HCT116 (cell line): ENCODE measurements around the gene EPHA6. TPM values are rescaled to one million over a fixed set of nuclear protein-coding genes. Genes with fewer than 3 reads are reported as not detected.
"Not testable (repeated sequence)": the region's sequence is repeated elsewhere in the genome, so short reads cannot be mapped to it uniquely, and the experiment has no call there.

Source experiments
- ATAC-seq: fragments of 200-7000 bp; cut with Tn5 transposase; 2 replicates; pipeline ENCODE4 v1.9.1; 2020; ENCODE audit warnings: mild to moderate bottlenecking, moderate library complexity
- BruUV-seq: library from RNA; stranded (reverse); fragments of 400-500 nt; replicated peaks from 2 replicates; lab custom pipeline; 2021; lab: Mats Ljungman, UMichigan
- CTCF ChIA-PET: fragments of 300-600 bp; sonication (Branson Sonifier 250); formaldehyde crosslinking; loops from one replicate; lab custom pipeline; 2021; ENCODE audit warnings: antibody characterized with exemption; lab: Charles Lee
- POLR2A ChIA-PET: fragments of 300-600, 350-600 bp; sonication (Branson Sonifier 250); formaldehyde crosslinking; loops from one replicate; lab custom pipeline; 2021; ENCODE audit warnings: antibody characterized with exemption; lab: Charles Lee
- RAD21 ChIA-PET, 2 experiments: fragments of 300-600 bp; sonication (Branson Sonifier 250); formaldehyde crosslinking; loops; one replicate each; lab custom pipeline; 2023; ENCODE audit warnings: low total read pairs in 2 of 2; ENCODE audit not compliant: uncharacterized antibody in 2 of 2, unreplicated experiment in 2 of 2, low non-redundant PET in 1 of 2; lab: Charles Lee
- DNase-seq: peaks from one replicate; pipeline ENCODE4 v3.0.0-alpha.2; 2010; ENCODE audit warnings: low read depth, low spot score
- H2AFZ ChIP-seq: fragments of 200-600 bp; shearing (Covaris generic), sonication (generic); 2 replicates; pipeline ENCODE4 v1.6.1; 2017; ENCODE audit warnings: low read depth, mixed run types, mixed read lengths, antibody characterized with exemption, low read length; ENCODE audit not compliant: poor library complexity, severe bottlenecking
- H3K27ac ChIP-seq: 2 replicates; pipeline ENCODE4 v1.5.1; 2012; ENCODE audit warnings: low read depth, low read length
- H3K27me3 ChIP-seq: fragments of 200-600 bp; sonication (generic); 2 replicates; pipeline ENCODE4 v1.6.1; 2016; ENCODE audit warnings: mixed run types, low read length, mixed read lengths; ENCODE audit not compliant: insufficient read depth
- H3K36me3 ChIP-seq, 2 experiments: fragments of 200-500 bp in 1 of 2; fragments of 200-600 bp in 1 of 2; sonication (Bioruptor generic) in 1 of 2; sonication (generic) in 1 of 2; 2 replicates each; pipeline versions ENCODE4 v1.5.1 to v1.6.1; 2014 to 2016; ENCODE audit warnings: low read length in 2 of 2, inconsistent platforms in 1 of 2, mixed read lengths in 1 of 2, mixed run types in 1 of 2; ENCODE audit not compliant: insufficient read depth in 2 of 2, control insufficient read depth in 1 of 2
- H3K4me1 ChIP-seq, 2 experiments: fragments of 200-600 bp in 1 of 2; sonication (generic) in 1 of 2; 2 replicates each; pipeline versions ENCODE4 v1.5.1 to v1.6.1; 2012 to 2017; ENCODE audit warnings: low read length in 2 of 2, inconsistent platforms in 1 of 2, mild to moderate bottlenecking in 1 of 2, mixed read lengths in 1 of 2, mixed run types in 1 of 2, moderate library complexity in 1 of 2; ENCODE audit not compliant: insufficient read depth in 2 of 2, control insufficient read depth in 1 of 2
- H3K4me2 ChIP-seq: fragments of 200-600 bp; sonication (generic); 2 replicates; pipeline ENCODE4 v1.6.1; 2017; ENCODE audit warnings: mixed run types, low read length, mixed read lengths
- H3K4me3 ChIP-seq, 2 experiments: fragments of 200-600 bp in 1 of 2; sonication (generic) in 1 of 2; replicated peaks in 1 of 2; 2 replicates each; pipeline ENCODE4 v1.5.1; 2011 to 2016; ENCODE audit warnings: low read length in 2 of 2, control low read depth in 1 of 2, low read depth in 1 of 2, mild to moderate bottlenecking in 1 of 2, mixed read lengths in 1 of 2, mixed run types in 1 of 2
- H3K79me2 ChIP-seq: fragments of 200-600 bp; sonication (generic); 2 replicates; pipeline ENCODE4 v1.6.1; 2017; ENCODE audit warnings: mild to moderate bottlenecking, mixed run types, low read length, moderate library complexity, mixed read lengths; ENCODE audit not compliant: insufficient read depth
- H3K9ac ChIP-seq: fragments of 200-600 bp; sonication (generic); 2 replicates; pipeline ENCODE4 v1.6.1; 2016; ENCODE audit warnings: low read length, mixed read lengths
- H3K9me2 ChIP-seq: fragments of 200-600 bp; sonication (generic), shearing (Covaris generic); 2 replicates; pipeline ENCODE4 v1.6.1; 2017; ENCODE audit warnings: mixed run types, mild to moderate bottlenecking, moderate library complexity; ENCODE audit not compliant: insufficient read depth
- H3K9me3 ChIP-seq, 2 experiments: fragments of 200-500 bp in 1 of 2; fragments of 200-600 bp in 1 of 2; sonication (Bioruptor generic) in 1 of 2; sonication (generic) in 1 of 2; 2 replicates each; pipeline ENCODE4 v1.6.1; 2014 to 2017; ENCODE audit warnings: low read length in 2 of 2, mixed read lengths in 2 of 2, inconsistent platforms in 1 of 2, low read depth in 1 of 2, mild to moderate bottlenecking in 1 of 2, mixed run types in 1 of 2, moderate library complexity in 1 of 2; ENCODE audit not compliant: control insufficient read depth in 1 of 2, insufficient read depth in 1 of 2
- H4K20me1 ChIP-seq: fragments of 200-600 bp; sonication (generic), shearing (Covaris generic); 2 replicates; pipeline ENCODE4 v1.6.1; 2017; ENCODE audit warnings: mixed run types, mild to moderate bottlenecking, moderate library complexity; ENCODE audit not compliant: insufficient read depth
- EZH2 ChIP-seq: fragments of 200-600 bp; sonication (generic); IDR thresholded peaks from 2 replicates; pipeline ENCODE4 v1.6.1; 2017; ENCODE audit warnings: antibody characterized with exemption, mixed run types
- JUND ChIP-seq: IDR thresholded peaks from 2 replicates; pipeline ENCODE4 v1.6.1; 2012
- POLR2AphosphoS5 ChIP-seq: IDR thresholded peaks from 2 replicates; pipeline ENCODE4 v1.6.1; 2011; ENCODE audit warnings: mild to moderate bottlenecking, low read depth, low read length, moderate library complexity
- ZFX ChIP-seq: fragments of 450-650 bp; IDR thresholded peaks from 2 replicates; pipeline ENCODE4 v1.6.1; 2017
- ZNF274 ChIP-seq: fragments of 200-500 bp; sonication (Bioruptor generic); IDR thresholded peaks from 2 replicates; pipeline ENCODE4 v1.6.1; 2014; ENCODE audit warnings: mild to moderate bottlenecking, low read depth, low read length, inconsistent platforms
- intact Hi-C: fragments of 100-400 bp; cut with micrococcal nuclease; formaldehyde crosslinking; loops from 2 replicates; pipeline ENCODE4 v1.10.0; 2022
- total RNA-seq: library from RNA; stranded (reverse); gene quantifications from one replicate; pipeline ENCODE4 v1.2.1, GENCODE V29; 2021; ENCODE audit not compliant: unreplicated experiment
- TF ChIP-seq, protein P1 (sequence below), 3 experiments: fragments of 200-600 bp in 1 of 3; sonication (generic) in 1 of 3; IDR thresholded peaks in 2 of 3; conservative IDR thresholded peaks in 1 of 3; 2 replicates each; pipeline ENCODE4 v1.5.1; 2012 to 2017; ENCODE audit warnings: low read depth in 2 of 3, low read length in 2 of 3, antibody characterized with exemption in 1 of 3, borderline replicate concordance in 1 of 3, control low read depth in 1 of 3, mild to moderate bottlenecking in 1 of 3, mixed read lengths in 1 of 3, mixed run types in 1 of 3, moderate library complexity in 1 of 3; ENCODE audit not compliant: insufficient read depth in 1 of 3
- TF ChIP-seq, protein P2 (sequence below): IDR thresholded peaks from 2 replicates; pipeline ENCODE4 v1.6.1; 2012; ENCODE audit warnings: low read depth

Gene EPHA6
- total RNA-seq, 1 experiment from 2014 or later, result not detected

DNA sequence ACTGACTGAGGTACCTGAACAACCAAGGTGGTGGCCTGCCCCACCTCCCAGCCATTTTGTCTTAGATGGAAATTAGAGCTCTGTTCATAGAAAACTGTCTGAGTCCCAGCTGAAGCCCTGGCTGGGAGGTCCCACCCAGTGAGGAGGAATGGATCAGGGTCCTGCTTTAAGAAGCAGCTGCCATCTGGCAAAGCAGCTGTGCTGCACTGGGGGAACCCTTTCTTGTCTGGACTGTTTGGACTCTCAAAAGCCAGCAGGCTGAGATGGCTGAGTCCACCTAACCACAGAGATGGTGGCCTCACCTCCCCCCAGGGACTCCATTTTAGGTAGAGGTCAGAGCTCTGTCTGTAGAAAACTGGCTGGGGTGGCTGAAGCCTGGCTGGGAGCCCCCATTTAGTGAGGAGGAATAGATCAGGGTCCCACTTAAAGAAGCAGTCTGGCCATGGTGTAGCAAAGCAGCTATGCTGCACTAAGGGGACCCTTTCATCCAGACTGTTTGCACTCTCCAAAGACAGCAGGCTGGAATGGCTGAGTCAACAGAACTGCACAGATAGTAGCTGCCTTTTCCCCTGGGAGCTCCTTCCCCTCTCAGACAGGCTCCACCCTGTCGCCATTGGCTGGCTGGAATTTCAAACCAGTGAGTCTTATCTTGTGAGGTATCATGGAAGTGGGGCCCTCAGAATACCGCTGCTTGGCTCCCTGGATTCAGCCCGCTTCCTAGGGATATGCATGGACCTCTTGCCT is 116.9 kb downstream of the EPHA6 start:
- Histone ChIP-seq H3K27ac (no peak overlapping the region), H4K20me1 (no peaks in the 10 kb centered on the region), H3K79me2 (no peaks in the 10 kb centered on the region), H3K9me2 (no peaks in the 10 kb centered on the region), H3K36me3 (no peaks in the 10 kb centered on the region), H3K27me3 (no peaks in the 10 kb centered on the region), H3K4me1 (no peaks in the 10 kb centered on the region), H3K4me3 (no peak overlapping the region), H2AFZ (no peak overlapping the region), H3K9me3 (peaks cover 9 to 15% of the 10 kb centered on the region in 2 experiments; a peak in 2 of 4 replicates), H3K4me2 (no peak overlapping the region), H3K9ac (no peak overlapping the region)
- no peak for ATAC-seq
- ChIA-PET RAD21 (no interaction called here), POLR2A (no interaction called here), CTCF (no interaction called here)
- no peak for DNase-seq
- intact Hi-C loops, result no loop called here
- TF ChIP-seq ZNF274, result no peak
- no peak for TF ChIP-seq JUND
- TF ChIP-seq, protein P1, sequence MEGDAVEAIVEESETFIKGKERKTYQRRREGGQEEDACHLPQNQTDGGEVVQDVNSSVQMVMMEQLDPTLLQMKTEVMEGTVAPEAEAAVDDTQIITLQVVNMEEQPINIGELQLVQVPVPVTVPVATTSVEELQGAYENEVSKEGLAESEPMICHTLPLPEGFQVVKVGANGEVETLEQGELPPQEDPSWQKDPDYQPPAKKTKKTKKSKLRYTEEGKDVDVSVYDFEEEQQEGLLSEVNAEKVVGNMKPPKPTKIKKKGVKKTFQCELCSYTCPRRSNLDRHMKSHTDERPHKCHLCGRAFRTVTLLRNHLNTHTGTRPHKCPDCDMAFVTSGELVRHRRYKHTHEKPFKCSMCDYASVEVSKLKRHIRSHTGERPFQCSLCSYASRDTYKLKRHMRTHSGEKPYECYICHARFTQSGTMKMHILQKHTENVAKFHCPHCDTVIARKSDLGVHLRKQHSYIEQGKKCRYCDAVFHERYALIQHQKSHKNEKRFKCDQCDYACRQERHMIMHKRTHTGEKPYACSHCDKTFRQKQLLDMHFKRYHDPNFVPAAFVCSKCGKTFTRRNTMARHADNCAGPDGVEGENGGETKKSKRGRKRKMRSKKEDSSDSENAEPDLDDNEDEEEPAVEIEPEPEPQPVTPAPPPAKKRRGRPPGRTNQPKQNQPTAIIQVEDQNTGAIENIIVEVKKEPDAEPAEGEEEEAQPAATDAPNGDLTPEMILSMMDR (IDR thresholded peaks at IDR 0.05 in 2 of 3, conservative IDR thresholded peaks at IDR 0.05 in 1 of 3; ENCODE audit: borderline replicate concordance in 1 of 3, insufficient read depth in 1 of 3, low read depth in 2 of 3, low read length in 2 of 3), result no peak
- TF ChIP-seq, protein P2, sequence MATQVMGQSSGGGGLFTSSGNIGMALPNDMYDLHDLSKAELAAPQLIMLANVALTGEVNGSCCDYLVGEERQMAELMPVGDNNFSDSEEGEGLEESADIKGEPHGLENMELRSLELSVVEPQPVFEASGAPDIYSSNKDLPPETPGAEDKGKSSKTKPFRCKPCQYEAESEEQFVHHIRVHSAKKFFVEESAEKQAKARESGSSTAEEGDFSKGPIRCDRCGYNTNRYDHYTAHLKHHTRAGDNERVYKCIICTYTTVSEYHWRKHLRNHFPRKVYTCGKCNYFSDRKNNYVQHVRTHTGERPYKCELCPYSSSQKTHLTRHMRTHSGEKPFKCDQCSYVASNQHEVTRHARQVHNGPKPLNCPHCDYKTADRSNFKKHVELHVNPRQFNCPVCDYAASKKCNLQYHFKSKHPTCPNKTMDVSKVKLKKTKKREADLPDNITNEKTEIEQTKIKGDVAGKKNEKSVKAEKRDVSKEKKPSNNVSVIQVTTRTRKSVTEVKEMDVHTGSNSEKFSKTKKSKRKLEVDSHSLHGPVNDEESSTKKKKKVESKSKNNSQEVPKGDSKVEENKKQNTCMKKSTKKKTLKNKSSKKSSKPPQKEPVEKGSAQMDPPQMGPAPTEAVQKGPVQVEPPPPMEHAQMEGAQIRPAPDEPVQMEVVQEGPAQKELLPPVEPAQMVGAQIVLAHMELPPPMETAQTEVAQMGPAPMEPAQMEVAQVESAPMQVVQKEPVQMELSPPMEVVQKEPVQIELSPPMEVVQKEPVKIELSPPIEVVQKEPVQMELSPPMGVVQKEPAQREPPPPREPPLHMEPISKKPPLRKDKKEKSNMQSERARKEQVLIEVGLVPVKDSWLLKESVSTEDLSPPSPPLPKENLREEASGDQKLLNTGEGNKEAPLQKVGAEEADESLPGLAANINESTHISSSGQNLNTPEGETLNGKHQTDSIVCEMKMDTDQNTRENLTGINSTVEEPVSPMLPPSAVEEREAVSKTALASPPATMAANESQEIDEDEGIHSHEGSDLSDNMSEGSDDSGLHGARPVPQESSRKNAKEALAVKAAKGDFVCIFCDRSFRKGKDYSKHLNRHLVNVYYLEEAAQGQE, result no peak
- TF ChIP-seq EZH2, result no peak
- TF ChIP-seq POLR2AphosphoS5, result no peak
- TF ChIP-seq ZFX, result no peak
- BruUV-seq, result no TSS peak

DNA sequence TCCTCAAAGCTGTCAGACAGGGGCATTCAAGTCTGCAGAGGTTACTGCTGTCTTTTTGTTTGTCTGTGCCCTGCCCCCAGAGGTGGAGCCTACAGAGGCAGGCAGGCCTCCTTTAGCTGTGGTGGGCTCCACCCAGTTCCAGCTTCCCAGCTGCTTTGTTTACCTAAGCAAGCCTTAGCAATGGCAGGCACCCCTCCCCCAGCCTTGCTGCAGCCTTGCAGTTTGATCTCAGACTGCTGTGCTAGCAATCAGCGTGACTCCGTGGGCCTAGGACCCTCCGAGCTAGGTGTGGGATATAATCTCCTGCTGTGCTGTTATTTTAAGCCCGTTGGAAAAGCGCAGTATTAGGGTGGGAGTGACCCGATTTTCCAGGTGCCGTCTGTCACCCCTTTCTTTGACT is 127.7 kb downstream of the EPHA6 start:
- CTCF ChIA-PET, H3K9ac ChIP-seq, H3K4me2 ChIP-seq, H4K20me1 ChIP-seq, H3K27me3 ChIP-seq, H3K27ac ChIP-seq, H3K79me2 ChIP-seq, DNase-seq, H3K9me3 ChIP-seq, RAD21 ChIA-PET, H3K9me2 ChIP-seq, POLR2A ChIA-PET, H3K4me3 ChIP-seq, BruUV-seq, intact Hi-C loops, ATAC-seq, H2AFZ ChIP-seq, H3K36me3 ChIP-seq, H3K4me1 ChIP-seq: not testable (repeated sequence)
